Tibial nerve (tissue), 4 donors: Measurements from ENCODE around the gene GNA12.

Source experiments
- EP300 ChIP-seq, 2 donors: sonication (generic); formaldehyde crosslinking; IDR thresholded peaks; one replicate each; pipeline ENCODE4 v1.6.1; 2017; ENCODE audit warnings: antibody characterized with exemption in 2 of 2, mild to moderate bottlenecking in 1 of 2
- POLR2A ChIP-seq, 2 donors: fragments of 450-650 bp; IDR thresholded peaks; one replicate each; pipeline ENCODE4 v1.6.1; 2017; ENCODE audit warnings: antibody characterized with exemption in 2 of 2, mild to moderate bottlenecking in 2 of 2, moderate library complexity in 2 of 2
- TF ChIP-seq, protein P1 (sequence below), 5 experiments: fragments of 200-600 bp in 3 of 5; fragments of 450-650 bp in 2 of 5; sonication (generic) in 3 of 5; IDR thresholded peaks; one replicate each; pipeline ENCODE4 v1.5.1; 2016 to 2019; ENCODE audit warnings: antibody characterized with exemption in 5 of 5, mild to moderate bottlenecking in 3 of 5, moderate library complexity in 2 of 5

DNA sequence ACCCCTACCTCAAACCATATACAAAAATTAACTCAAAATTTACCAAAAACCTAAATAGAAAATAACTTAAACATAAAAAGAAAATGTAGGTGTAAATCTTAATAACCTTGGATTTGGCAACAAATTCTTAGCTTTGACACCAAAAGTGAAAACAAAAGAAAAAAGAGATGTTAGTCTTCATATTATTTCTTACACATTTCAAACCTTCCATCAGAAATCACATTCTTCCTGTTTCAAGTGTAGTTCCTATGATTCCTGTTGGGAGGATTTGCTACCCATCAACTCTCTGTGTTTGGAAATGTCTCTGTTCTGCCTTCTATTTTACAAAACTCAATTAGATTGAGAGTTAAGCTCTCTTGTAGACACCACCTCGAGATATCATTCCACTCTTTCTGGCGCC lies 62.0 kb downstream of the GNA12 start:
- TF ChIP-seq POLR2A (IDR thresholded peaks at IDR 0.05) (no peak), EP300 (IDR thresholded peaks at IDR 0.05) (no peak)
- TF ChIP-seq, protein P1, sequence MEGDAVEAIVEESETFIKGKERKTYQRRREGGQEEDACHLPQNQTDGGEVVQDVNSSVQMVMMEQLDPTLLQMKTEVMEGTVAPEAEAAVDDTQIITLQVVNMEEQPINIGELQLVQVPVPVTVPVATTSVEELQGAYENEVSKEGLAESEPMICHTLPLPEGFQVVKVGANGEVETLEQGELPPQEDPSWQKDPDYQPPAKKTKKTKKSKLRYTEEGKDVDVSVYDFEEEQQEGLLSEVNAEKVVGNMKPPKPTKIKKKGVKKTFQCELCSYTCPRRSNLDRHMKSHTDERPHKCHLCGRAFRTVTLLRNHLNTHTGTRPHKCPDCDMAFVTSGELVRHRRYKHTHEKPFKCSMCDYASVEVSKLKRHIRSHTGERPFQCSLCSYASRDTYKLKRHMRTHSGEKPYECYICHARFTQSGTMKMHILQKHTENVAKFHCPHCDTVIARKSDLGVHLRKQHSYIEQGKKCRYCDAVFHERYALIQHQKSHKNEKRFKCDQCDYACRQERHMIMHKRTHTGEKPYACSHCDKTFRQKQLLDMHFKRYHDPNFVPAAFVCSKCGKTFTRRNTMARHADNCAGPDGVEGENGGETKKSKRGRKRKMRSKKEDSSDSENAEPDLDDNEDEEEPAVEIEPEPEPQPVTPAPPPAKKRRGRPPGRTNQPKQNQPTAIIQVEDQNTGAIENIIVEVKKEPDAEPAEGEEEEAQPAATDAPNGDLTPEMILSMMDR (IDR thresholded peaks at IDR 0.05) = no peak
